Measurements from ENCODE around the gene SMURF2.
"Not testable (repeated sequence)": the region's sequence is repeated elsewhere in the genome, so short reads cannot be mapped to it uniquely, and the experiment has no call there.

The SMURF2 gene

DNA sequence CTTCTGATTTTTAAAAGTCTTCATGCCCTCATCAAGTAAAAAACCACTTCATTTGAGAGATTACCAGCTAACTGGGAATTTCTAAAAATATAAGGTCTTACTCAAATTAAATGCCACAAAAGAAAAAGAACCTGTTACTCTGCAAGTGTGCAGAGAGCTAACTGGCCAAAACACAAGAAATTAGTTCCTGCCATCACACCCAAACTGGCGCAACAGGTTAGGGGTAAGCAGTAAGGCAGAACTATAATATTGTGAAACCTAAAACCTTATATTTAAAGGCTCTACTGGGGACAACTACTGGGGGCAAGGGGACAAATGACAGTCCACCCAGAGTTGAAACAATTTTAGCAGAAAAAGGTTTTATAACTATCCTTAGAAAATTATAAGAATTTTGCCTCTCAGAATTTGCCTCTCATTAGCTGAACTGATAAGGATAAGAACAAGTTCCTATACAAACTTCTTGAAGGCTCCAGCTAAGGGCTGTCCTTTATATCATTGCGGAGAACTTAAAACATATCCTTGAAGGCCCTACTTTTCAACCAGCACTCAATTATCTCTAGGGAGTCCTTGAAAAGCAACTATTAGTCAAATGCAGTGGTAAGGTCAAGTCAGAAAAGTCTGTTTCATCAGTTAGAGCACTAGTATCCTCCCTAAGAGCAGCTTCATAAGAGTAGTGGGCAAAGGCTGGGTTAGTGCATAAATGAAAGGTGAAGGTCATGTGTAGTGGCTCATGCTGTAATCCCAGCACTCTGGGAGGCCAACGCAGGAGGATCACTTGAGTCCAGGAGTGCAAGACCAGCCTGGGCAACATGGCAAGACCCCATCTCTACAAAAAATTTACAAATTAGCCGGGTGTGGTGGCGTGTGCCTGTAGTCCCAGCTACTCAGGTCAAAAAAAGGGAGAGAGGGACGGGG, 31.5 kb downstream of the SMURF2 start:
- DNase-seq (ENCODE audit: low spot score): no peak

GRCh38 chr17:64628641-64629040, 33.5 kb downstream of the SMURF2 start:
- DNase-seq (ENCODE audit: low spot score): no peak

- DNase-seq (ENCODE audit: low spot score): no peak
These were observed 34.3 kb downstream of the SMURF2 start for GRCh38 chr17:64627797-64628196.

- no peak for DNase-seq (ENCODE audit: low spot score)
These were observed 35.3 kb downstream of the SMURF2 start for GRCh38 chr17:64626827-64627226.

DNA sequence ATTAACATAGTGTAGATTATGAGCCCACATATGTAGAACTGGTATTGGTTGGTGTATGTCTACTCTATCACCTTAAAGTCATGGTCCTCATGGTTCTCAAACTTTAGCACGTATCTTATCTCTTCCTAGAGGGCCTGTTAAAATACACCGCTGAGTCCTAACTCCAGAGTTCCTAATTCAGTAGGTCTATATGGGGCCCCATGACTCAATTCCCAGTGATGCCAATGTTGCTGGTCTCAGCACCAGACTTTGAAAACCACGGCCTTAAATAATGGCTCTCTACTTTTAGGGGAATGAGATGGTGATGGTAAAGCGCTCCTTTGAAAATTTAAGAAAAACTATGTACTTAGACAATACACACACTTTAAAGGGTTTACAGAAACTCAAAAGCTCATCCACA, 36.6 kb downstream of the SMURF2 start:
- DNase-seq (ENCODE audit: low spot score): no peak

- DNase-seq (ENCODE audit: low spot score): no peak
These were observed 39.0 kb downstream of the SMURF2 start for GRCh38 chr17:64622931-64623654.

DNA sequence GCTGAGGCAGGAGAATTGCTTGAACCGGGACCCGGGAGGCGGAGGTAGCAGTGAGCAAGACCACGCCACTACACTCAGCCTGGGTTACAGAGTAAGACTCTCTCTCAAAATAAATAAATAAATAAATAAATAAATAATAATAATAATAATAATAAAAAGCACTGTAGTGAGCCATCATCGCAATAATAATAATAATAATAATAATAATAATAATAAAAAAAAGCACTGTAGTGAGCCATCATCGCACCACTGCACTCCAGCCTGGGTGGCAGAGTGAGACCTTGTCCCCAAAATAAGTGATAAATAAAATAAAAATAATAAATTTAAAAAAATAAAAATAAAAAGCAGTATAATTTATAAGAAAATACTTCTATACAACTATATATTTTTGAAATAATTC, 40.3 kb downstream of the SMURF2 start:
- no peak for DNase-seq (ENCODE audit: low spot score)

DNA sequence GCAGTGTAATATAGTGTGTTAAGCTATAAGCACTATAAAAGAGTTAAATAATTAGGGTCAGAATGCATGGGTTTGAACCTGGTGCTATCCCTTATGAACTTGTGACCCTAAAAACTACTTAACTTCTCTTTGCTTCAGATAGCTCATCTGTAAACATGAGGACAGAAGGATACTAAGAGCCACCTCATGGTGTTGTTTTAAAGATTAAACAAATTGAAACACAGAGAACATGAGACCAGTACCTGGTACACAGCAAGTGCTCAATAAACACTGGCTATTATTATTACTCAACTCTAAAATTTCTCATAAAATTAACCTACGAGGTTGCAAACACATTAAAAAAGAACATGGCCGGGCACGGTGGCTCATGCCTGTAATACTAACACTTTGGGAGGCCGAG, 43.3 kb downstream of the SMURF2 start:
- no peak for DNase-seq (ENCODE audit: low spot score)

GRCh38 chr17:64617125-64617780, 44.9 kb downstream of the SMURF2 start:
- no peak for DNase-seq (ENCODE audit: low spot score)

- no peak for DNase-seq (ENCODE audit: low spot score)
These were observed 47.0 kb downstream of the SMURF2 start for GRCh38 chr17:64615028-64615677.

GRCh38 chr17:64614266-64615027, 47.7 kb downstream of the SMURF2 start:
- no peak for DNase-seq (ENCODE audit: low spot score)

- no peak for DNase-seq (ENCODE audit: low spot score)
These were observed 50.7 kb downstream of the SMURF2 start for GRCh38 chr17:64611369-64611768.

- DNase-seq (ENCODE audit: low spot score): not testable (repeated sequence)
These were observed 51.9 kb downstream of the SMURF2 start for GRCh38 chr17:64610244-64610643.

- no peak for DNase-seq (ENCODE audit: low spot score)
These were observed 53.5 kb downstream of the SMURF2 start for GRCh38 chr17:64608571-64608981.

DNA sequence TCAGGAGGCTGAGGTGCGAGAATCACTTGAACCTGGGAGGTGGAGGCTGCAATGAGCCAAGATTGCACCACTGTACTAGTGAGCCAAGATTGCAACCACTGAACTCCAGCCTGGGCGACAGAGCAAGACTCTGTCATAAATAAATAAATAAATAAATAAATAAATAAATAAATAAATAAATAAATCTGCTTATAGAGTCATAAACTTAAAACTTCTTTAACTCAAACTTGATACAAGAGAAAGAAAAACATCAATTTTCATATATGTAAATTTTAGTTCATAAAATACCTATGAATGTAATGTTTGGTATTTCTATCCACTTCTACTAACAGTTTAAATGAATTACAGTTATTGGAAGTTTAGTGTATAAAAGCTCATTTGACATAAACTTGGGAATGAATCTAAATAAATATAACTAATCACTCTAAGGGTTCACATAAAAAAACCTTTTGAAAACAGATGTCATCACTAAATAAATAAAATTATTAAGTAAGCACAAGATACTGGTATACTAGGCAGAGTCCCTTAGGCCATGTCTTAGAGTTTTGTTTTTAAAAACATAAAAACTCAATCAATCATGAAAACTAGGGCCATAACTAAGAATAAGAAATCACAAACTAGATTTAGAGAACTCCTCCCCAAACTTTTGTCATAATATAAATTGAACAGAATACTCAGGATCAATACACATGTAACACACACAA, 54.1 kb downstream of the SMURF2 start:
- no peak for DNase-seq (ENCODE audit: low spot score)

GRCh38 chr17:64604532-64604931, 57.6 kb downstream of the SMURF2 start:
- not testable (repeated sequence) for DNase-seq (ENCODE audit: low spot score)

- no peak for DNase-seq (ENCODE audit: low spot score)
These were observed 58.1 kb downstream of the SMURF2 start for GRCh38 chr17:64603987-64604386.

GRCh38 chr17:64599827-64600226, 62.3 kb downstream of the SMURF2 start:
- no peak for DNase-seq (ENCODE audit: low spot score)

- no peak for DNase-seq (ENCODE audit: low spot score)
These were observed 62.9 kb downstream of the SMURF2 start for GRCh38 chr17:64599187-64599676.

DNA sequence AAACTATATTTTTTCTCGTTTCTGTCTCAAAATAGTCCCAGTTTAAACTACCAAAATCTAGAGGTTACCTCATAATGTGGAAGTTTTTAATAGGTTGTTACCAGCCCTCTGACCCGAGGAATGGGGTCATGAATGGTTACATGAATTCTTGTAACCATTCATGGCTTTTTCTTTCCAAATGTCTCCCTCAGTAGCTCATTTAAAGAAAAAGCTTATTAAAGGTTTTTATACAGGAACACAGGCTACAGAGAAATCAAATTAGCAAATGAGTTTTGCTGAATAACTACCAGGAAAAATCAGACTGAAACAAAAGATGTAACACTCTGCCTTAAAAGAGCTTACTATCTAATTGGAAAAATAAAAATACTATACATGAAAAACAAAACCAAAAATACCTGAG, 63.4 kb downstream of the SMURF2 start:
- no peak for DNase-seq (ENCODE audit: low spot score)

- DNase-seq (ENCODE audit: low spot score): no peak
These were observed 65.1 kb downstream of the SMURF2 start for GRCh38 chr17:64596988-64597387.

Data from HuH-7 (cell line).